HG03175 (cell line): ENCODE results near the gene SYT1.

Source experiments
- ATAC-seq: cut with Tn5 transposase; IDR thresholded peaks from one replicate; pipeline ENCODE4 v1.9.1; 2021; ENCODE audit warnings: mild to moderate bottlenecking, moderate library complexity; ENCODE audit not compliant: unreplicated experiment

The SYT1 gene

GRCh38 chr12:79482921-79483320 lies 618.3 kb downstream of the SYT1 start:
- no peak for ATAC-seq

GRCh38 chr12:79486154-79486553 lies 621.6 kb downstream of the SYT1 start:
- no peak for ATAC-seq

- ATAC-seq: no peak
These were observed 623.0 kb downstream of the SYT1 start for GRCh38 chr12:79487386-79488110.
